ENCODE data around the gene PHLPP1. TPM values are rescaled to one million over a fixed set of nuclear protein-coding genes. Genes with fewer than 3 reads are reported as not detected.
A peak's percentile ranks its signal among the peaks of the same experiment; 100 is the strongest.

Gene PHLPP1
- total RNA-seq, 1 experiment from 2014 or later: 39.9 TPM

- Histone ChIP-seq H3K23ac (ENCODE audit: insufficient read length, low read depth, low read length) (no peak overlapping the region), H3K4ac (ENCODE audit: low read depth, low read length) (no peak overlapping the region), H3K79me2 (ENCODE audit: insufficient read depth, low read length) (peaks cover 20% of the 10 kb centered on the region; the same call in 1 of the 2 replicates), H3K18ac (ENCODE audit: insufficient read length, low read depth, low read length) (no peak overlapping the region), H3K79me1 (ENCODE audit: insufficient read depth, low read depth, low read length, poor library complexity, severe bottlenecking) (peaks cover 5% of the 10 kb centered on the region), H4K91ac (ENCODE audit: insufficient read length, low read depth, low read length) (no peak overlapping the region), H3K4me2 (ENCODE audit: insufficient read depth, insufficient read length, low read length) (no peak overlapping the region), H4K20me1 (ENCODE audit: control insufficient read depth, insufficient read depth, insufficient read length) (no peaks in the 10 kb centered on the region), H4K5ac (ENCODE audit: insufficient read length, low read depth, low read length) (no peak overlapping the region), H3K27ac (ENCODE audit: insufficient read length, low read depth, low read length) (no peak overlapping the region), H3K23me2 (ENCODE audit: insufficient read length, low read depth, low read length, poor library complexity, severe bottlenecking) (no peaks in the 10 kb centered on the region), H4K8ac (replicated peaks; ENCODE audit: insufficient read length, low read depth, low read length) (no peak overlapping the region), H3T11ph (ENCODE audit: low read length) (no peak overlapping the region), H3K9me3 (ENCODE audit: control insufficient read depth, low read depth, low read length) (no peaks in the 10 kb centered on the region), H2BK20ac (ENCODE audit: low read depth, low read length, poor library complexity, severe bottlenecking) (no peak overlapping the region), H3K9ac (ENCODE audit: extremely low read depth, insufficient read length, low read length) (no peak overlapping the region), H3K27me3 (ENCODE audit: insufficient read depth, low read length) (no peaks in the 10 kb centered on the region), H2BK15ac (ENCODE audit: low read depth, low read length) (no peak overlapping the region), H2AFZ (ENCODE audit: low read length) (no peak overlapping the region), H3K14ac (ENCODE audit: insufficient read depth, low read length) (no peak overlapping the region), H3K4me1 (ENCODE audit: insufficient read depth, low read length) (peaks cover 14% of the 10 kb centered on the region), H2AK5ac (ENCODE audit: insufficient read length, low read length) (no peak overlapping the region), H2BK120ac (ENCODE audit: low read depth, low read length, poor library complexity, severe bottlenecking) (no peak overlapping the region), H3K56ac (ENCODE audit: insufficient read length, low read depth, low read length) (no peak overlapping the region), H2BK12ac (ENCODE audit: insufficient read length, low read depth, low read length) (no peak overlapping the region), H2BK5ac (ENCODE audit: insufficient read length, low read length) (no peak overlapping the region)
- Mint-ChIP-seq H3K36me3 (ENCODE audit: insufficient read depth in 1 of 3, low read depth in 3 of 3) (peaks cover 0 to 7% (median 6%) of the 10 kb centered on the region in 3 experiments; a peak in 4 of 7 replicates), H3K4me1 (peaks cover 44 to 52% of the 10 kb centered on the region in 2 experiments), H3K27ac (peak overlapping the region in 2 of 3 experiments; percentile 92 to 95; a peak in 6 of 7 replicates), H3K4me3 (no peak overlapping the region), H3K9me3 (no peaks in the 10 kb centered on the region; a peak in 1 of 5 replicates), H3K27me3 (ENCODE audit: low read depth) (no peaks in the 10 kb centered on the region)
- DNase-seq: no peak
- no CpG with 5 or more reads among the region's 2 CpGs for WGBS (ENCODE audit: extremely low coverage, insufficient read length, low lambda C conversion rate)
- no peak for TF ChIP-seq CTCF (conservative IDR thresholded peaks at IDR 0.05)
These were observed 98.9 kb downstream of the PHLPP1 start for GRCh38 chr18:62814132-62814759.

Data from H9 (cell line).